ENCODE measurements around the gene TPRG1L.
"Not testable (repeated sequence)": the region's sequence is repeated elsewhere in the genome, so short reads cannot be mapped to it uniquely, and the experiment has no call there.

DNA sequence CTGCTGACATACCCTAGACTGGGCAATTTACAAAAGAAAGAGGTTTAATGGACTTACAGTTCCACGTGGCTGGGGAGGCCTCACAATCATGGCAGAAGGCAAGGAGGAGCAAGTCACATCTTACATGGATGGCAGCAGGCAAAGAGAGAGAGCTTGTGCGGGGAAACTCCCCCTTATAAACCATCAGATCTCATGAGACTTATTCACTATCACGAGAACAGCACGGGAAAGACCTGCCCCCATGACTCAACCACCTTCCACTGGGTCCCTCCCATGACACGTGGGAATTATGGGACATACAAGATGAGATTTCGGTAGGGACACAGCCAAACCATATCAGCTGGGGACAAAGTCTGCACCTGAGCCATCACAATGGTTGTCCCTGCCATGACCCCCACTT is 49.3 kb upstream of the TPRG1L start:
- TF ChIP-seq CTCF (IDR thresholded peaks at IDR 0.05; ENCODE audit: borderline replicate concordance, extremely low read depth, low read length, poor library complexity, severe bottlenecking); EZH2 (IDR thresholded peaks at IDR 0.05; ENCODE audit: borderline replicate concordance, low read depth, low read length, severe bottlenecking): not testable (repeated sequence)

All from DND-41 (cell line).